Fibroblast of lung (primary cell): ENCODE measurements around the gene PPARG. TPM values are rescaled to one million over a fixed set of nuclear protein-coding genes. Genes with fewer than 3 reads are reported as not detected.

ENCODE experiments used
- DNase-seq, 2 donors: peaks; one replicate each; pipeline versions ENCODE4 v3.0.0 to v3.0.0-alpha.2; 2010; ENCODE audit warnings: low read depth in 2 of 2
- H2AFZ ChIP-seq: 2 replicates; pipeline ENCODE4 v1.5.1; 2012; ENCODE audit warnings: low read length, control low read depth, inconsistent platforms
- H3K27ac ChIP-seq: 2 replicates; pipeline ENCODE4 v1.5.1; 2011; ENCODE audit warnings: low read length, control low read depth; ENCODE audit not compliant: insufficient read depth
- H3K27me3 ChIP-seq: 2 replicates; pipeline ENCODE4 v1.5.1; 2011; ENCODE audit warnings: mild to moderate bottlenecking, low read length; ENCODE audit not compliant: control insufficient read depth, insufficient read depth
- H3K36me3 ChIP-seq: 2 replicates; pipeline ENCODE4 v1.5.1; 2011; ENCODE audit warnings: low read length; ENCODE audit not compliant: control insufficient read depth, insufficient read depth
- H3K4me1 ChIP-seq: 2 replicates; pipeline ENCODE4 v1.5.1; 2011; ENCODE audit warnings: low read length; ENCODE audit not compliant: control insufficient read depth, insufficient read depth; ENCODE audit errors: extremely low read depth
- H3K4me2 ChIP-seq: 2 replicates; pipeline ENCODE4 v1.5.1; 2011; ENCODE audit warnings: low read length, control low read depth; ENCODE audit not compliant: insufficient read depth; ENCODE audit errors: extremely low read depth
- H3K4me3 ChIP-seq, 4 experiments: fragments of 200-600 bp in 1 of 4; sonication (generic) in 1 of 4; replicated peaks in 1 of 4; 2 replicates each; pipeline ENCODE4 v1.5.1; 2011 to 2016; ENCODE audit warnings: low read length in 4 of 4, low read depth in 3 of 4, mild to moderate bottlenecking in 3 of 4, control low read depth in 2 of 4, inconsistent platforms in 1 of 4, mixed read lengths in 1 of 4; ENCODE audit not compliant: insufficient read depth in 1 of 4; ENCODE audit errors: control extremely low read depth in 1 of 4
- H3K79me2 ChIP-seq: 2 replicates; pipeline ENCODE4 v1.5.1; 2012; ENCODE audit warnings: mild to moderate bottlenecking, low read length, inconsistent platforms; ENCODE audit not compliant: control insufficient read depth, insufficient read depth
- H3K9ac ChIP-seq: 2 replicates; pipeline ENCODE4 v1.5.1; 2011; ENCODE audit warnings: mild to moderate bottlenecking, low read length, control low read depth; ENCODE audit not compliant: insufficient read depth
- H3K9me3 ChIP-seq: 2 replicates; pipeline ENCODE4 v1.5.1; 2012; ENCODE audit warnings: low read depth, low read length; ENCODE audit not compliant: control insufficient read depth, insufficient read depth
- H4K20me1 ChIP-seq: 2 replicates; pipeline ENCODE4 v1.5.1; 2011; ENCODE audit warnings: low read length; ENCODE audit not compliant: control insufficient read depth, insufficient read depth; ENCODE audit errors: extremely low read depth
- EZH2 ChIP-seq: IDR thresholded peaks from 2 replicates; pipeline ENCODE4 v1.5.1; 2012; ENCODE audit warnings: low read length, control low read depth, mild to moderate bottlenecking; ENCODE audit errors: missing control alignments
- polyA plus RNA-seq, 2 donors: library from polyadenylated mRNA; depleted of rRNA in 1 of 2; stranded (reverse) in 1 of 2; unstranded in 1 of 2; fragments of >200 nt; gene quantifications; 2 replicates each; pipeline ENCODE4 v1.2.1, GENCODE V29; 2011 to 2012; ENCODE audit warnings: missing spikeins in 1 of 2
- total RNA-seq: library from RNA; depleted of rRNA; stranded (reverse); fragments of >200 nt; gene quantifications from 2 replicates; pipeline ENCODE4 v1.2.1, GENCODE V29; 2014
- TF ChIP-seq, protein P1 (sequence below), 2 donors: IDR thresholded peaks in 1 of 2; conservative IDR thresholded peaks in 1 of 2; 1 replicate in 1 of 2; 2 replicates in 1 of 2; pipeline ENCODE4 v1.5.1; 2011 to 2012; ENCODE audit warnings: low read length in 2 of 2, control low read depth in 1 of 2, inconsistent platforms in 1 of 2, low read depth in 1 of 2, mild to moderate bottlenecking in 1 of 2

Gene PPARG
- total and polyA plus RNA-seq, 2 donors (not counting 1 experiment from before 2014, with no cell fraction given) = 32.8 to 42.8 TPM

DNA sequence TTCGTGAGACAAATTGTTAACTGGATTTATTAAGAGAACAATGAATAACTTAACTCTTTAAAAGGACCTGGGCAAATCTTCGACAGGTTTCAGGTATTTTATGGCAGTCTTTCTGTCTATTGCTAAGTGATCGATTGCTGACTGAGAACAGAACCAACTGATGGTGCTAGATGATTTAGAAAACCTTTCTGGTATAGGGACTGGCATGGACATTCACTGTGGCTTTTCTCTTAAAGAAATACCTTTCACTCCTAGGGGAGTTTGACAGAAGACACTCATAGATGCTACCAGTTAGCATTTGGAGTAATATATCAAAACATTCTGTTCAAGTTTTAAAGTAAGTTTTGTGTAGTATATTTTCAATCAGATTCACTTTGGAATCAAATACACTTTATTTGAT is 654 bp downstream of the PPARG start:
- no peaks in the 10 kb centered on the region for H3K27me3 ChIP-seq
- no peak overlapping the region for H3K9ac ChIP-seq
- H3K4me3 ChIP-seq = peak overlapping the region in 3 of 4 experiments; percentile 72 to 96 (median 80)
- H2AFZ ChIP-seq = no peak overlapping the region
- no peak overlapping the region for H3K27ac ChIP-seq
- no peaks in the 10 kb centered on the region for H3K9me3 ChIP-seq
- TF ChIP-seq, protein P1, sequence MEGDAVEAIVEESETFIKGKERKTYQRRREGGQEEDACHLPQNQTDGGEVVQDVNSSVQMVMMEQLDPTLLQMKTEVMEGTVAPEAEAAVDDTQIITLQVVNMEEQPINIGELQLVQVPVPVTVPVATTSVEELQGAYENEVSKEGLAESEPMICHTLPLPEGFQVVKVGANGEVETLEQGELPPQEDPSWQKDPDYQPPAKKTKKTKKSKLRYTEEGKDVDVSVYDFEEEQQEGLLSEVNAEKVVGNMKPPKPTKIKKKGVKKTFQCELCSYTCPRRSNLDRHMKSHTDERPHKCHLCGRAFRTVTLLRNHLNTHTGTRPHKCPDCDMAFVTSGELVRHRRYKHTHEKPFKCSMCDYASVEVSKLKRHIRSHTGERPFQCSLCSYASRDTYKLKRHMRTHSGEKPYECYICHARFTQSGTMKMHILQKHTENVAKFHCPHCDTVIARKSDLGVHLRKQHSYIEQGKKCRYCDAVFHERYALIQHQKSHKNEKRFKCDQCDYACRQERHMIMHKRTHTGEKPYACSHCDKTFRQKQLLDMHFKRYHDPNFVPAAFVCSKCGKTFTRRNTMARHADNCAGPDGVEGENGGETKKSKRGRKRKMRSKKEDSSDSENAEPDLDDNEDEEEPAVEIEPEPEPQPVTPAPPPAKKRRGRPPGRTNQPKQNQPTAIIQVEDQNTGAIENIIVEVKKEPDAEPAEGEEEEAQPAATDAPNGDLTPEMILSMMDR (conservative IDR thresholded peaks at IDR 0.05 in 1 of 2, IDR thresholded peaks at IDR 0.05 in 1 of 2; ENCODE audit: low read depth in 1 of 2, low read length in 2 of 2) = no peak
- TF ChIP-seq EZH2 = no peak
- H3K4me1 ChIP-seq = peaks cover 3% of the 10 kb centered on the region
- no peak for DNase-seq
- H3K79me2 ChIP-seq = peaks cover 6% of the 10 kb centered on the region
- no peaks in the 10 kb centered on the region for H4K20me1 ChIP-seq
- H3K36me3 ChIP-seq = no peaks in the 10 kb centered on the region
- H3K4me2 ChIP-seq = peak overlapping the region; percentile 68

- Histone ChIP-seq H3K9ac (no peak overlapping the region), H3K4me2 (no peak overlapping the region)
- TF ChIP-seq, protein P1 (conservative IDR thresholded peaks at IDR 0.05 in 1 of 2, IDR thresholded peaks at IDR 0.05 in 1 of 2; ENCODE audit: low read depth in 1 of 2, low read length in 2 of 2) = no peak
- no peak for TF ChIP-seq EZH2
These were observed 3.9 kb downstream of the PPARG start for GRCh38 chr3:12292770-12293169.

GRCh38 chr3:12294885-12295580 is 6.2 kb downstream of the PPARG start:
- Histone ChIP-seq H3K27ac (no peak overlapping the region), H3K79me2 (peaks cover 7% of the 10 kb centered on the region), H4K20me1 (no peaks in the 10 kb centered on the region), H3K4me3 (peak overlapping the region in 1 of 4 experiments; percentile 9), H3K4me1 (no peaks in the 10 kb centered on the region), H3K36me3 (no peaks in the 10 kb centered on the region), H3K4me2 (peak overlapping the region; percentile 42), H2AFZ (no peak overlapping the region), H3K9ac (no peak overlapping the region), H3K9me3 (no peaks in the 10 kb centered on the region), H3K27me3 (no peaks in the 10 kb centered on the region)
- no peak for TF ChIP-seq EZH2
- TF ChIP-seq, protein P1 (conservative IDR thresholded peaks at IDR 0.05 in 1 of 2, IDR thresholded peaks at IDR 0.05 in 1 of 2; ENCODE audit: low read depth in 1 of 2, low read length in 2 of 2) = no peak
- DNase-seq = peak; percentile 76 to 87

More at GRCh38 chr3:12292770-12293169, 3.9 kb downstream of the PPARG start:
- Histone ChIP-seq H3K4me1 (no peaks in the 10 kb centered on the region), H2AFZ (no peak overlapping the region), H3K27ac (no peak overlapping the region), H3K36me3 (no peaks in the 10 kb centered on the region), H4K20me1 (no peaks in the 10 kb centered on the region), H3K79me2 (peaks cover 13% of the 10 kb centered on the region), H3K4me3 (no peak overlapping the region), H3K27me3 (no peaks in the 10 kb centered on the region), H3K9me3 (no peaks in the 10 kb centered on the region)
- no peak for DNase-seq
